ENCODE measurements around the gene TPI1.
A peak's percentile ranks its signal among the peaks of the same experiment; 100 is the strongest.

The TPI1 gene

DNA sequence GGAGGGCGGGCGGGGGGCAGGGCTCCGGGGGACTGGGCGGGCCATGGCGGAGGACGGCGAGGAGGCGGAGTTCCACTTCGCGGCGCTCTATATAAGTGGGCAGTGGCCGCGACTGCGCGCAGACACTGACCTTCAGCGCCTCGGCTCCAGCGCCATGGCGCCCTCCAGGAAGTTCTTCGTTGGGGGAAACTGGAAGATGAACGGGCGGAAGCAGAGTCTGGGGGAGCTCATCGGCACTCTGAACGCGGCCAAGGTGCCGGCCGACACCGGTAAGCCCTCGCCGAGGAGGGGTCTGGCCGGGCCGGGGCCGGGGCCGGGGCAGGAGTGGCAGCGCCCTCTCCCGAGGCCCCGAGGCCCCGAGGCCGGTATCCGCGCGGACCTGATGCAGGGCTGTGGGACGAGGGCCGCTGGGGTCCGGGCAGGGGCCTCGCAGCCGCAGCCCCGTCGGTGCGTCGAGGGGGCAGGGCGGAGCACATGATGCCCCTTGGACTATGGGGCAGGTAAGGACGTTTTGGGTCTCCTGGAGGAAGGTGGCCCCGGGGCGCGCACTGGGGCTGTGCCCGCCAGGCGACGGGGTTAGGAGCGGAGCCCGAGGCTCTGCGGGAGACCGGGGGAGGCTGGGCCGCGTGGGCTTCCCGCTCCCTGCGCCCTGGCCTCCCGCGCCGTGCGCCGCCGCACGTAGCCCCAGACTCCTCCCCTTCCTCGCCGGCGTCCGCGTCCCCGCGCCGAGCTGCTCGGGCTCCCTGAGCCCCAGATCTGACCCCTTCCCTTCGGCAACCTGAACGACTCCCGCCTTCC is at the start of gene TPI1:
Gene TPI1 (plus strand): TSS at position 119 of the 798 bp plus-strand sequence. CDS start 36 bp downstream, at position 155.
- peak; percentile 72 for DNase-seq (ENCODE audit: low read depth)

DNA sequence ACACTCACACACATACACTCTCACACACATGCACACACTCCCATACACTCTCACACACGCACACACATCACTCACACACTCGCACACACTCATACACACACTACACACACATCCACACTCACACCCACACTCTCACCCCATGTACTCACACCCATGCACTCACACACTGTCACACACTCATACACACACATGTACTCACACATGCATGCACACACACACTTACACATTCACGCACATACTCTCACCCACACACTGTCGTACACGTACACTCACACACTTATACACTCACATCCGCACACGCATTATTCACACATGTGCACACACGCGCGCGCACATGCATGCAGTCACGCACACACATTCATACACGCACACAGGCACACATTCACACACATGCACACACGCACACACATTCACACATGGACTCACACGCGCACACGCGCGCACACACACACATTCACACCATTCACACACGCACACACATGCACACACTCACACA is 49.6 kb upstream of the TPI1 start:
- no peak for DNase-seq (ENCODE audit: low read depth)

DNA sequence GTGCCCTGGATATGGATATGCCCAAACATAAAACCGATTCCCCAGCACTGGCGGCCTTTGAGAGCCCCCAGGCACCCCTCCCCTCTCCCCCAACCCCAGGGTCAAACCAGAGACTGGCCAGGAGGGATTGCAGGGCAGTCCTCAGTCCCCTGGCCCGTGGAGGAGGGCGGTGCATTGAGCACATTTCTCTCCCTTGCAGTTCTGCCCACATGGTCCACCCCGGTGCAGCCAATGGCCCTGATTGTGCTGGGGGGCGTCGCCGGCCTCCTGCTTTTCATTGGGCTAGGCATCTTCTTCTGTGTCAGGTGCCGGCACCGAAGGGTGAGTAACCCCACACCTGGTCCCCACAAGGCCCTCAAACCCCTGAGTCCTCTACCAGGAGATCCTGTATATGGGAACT is 49.1 kb upstream of the TPI1 start:
- no peak for DNase-seq (ENCODE audit: low read depth)

DNA sequence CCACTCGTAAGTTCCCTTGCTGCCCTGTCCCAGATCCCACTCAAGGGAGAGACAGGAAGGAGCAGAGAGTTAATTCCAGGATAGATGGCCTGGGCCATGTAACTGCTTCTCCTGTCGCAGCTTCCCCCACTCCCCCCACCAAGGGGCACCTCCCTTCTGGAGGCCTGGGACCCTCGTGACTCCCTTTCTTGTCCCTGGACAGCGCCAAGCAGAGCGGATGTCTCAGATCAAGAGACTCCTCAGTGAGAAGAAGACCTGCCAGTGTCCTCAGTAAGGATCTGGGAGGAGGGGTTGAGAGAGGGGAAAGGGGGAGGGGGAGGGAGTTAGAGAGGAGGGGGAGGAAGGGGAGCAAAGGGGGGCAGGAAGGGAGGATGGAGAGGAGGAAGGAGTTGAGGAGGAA is 48.7 kb upstream of the TPI1 start:
- no peak for DNase-seq (ENCODE audit: low read depth)

DNA sequence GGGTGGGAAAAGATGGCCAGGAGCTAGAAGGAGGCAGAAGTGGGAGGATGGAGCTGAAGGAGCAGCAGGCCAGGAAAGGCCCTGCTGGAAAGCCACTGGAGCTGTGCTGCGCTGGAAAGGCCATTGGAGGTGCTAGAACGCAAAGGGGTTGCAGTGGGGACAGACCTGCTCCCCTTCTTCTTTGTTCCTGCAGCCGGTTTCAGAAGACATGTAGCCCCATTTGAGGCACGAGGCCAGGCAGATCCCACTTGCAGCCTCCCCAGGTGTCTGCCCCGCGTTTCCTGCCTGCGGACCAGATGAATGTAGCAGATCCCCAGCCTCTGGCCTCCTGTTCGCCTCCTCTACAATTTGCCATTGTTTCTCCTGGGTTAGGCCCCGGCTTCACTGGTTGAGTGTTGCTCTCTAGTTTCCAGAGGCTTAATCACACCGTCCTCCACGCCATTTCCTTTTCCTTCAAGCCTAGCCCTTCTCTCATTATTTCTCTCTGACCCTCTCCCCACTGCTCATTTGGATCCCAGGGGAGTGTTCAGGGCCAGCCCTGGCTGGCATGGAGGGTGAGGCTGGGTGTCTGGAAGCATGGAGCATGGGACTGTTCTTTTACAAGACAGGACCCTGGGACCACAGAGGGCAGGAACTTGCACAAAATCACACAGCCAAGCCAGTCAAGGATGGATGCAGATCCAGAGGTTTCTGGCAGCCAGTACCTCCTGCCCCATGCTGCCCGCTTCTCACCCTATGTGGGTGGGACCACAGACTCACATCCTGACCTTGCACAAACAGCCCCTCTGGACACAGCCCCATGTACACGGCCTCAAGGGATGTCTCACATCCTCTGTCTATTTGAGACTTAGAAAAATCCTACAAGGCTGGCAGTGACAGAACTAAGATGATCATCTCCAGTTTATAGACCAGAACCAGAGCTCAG is 48.0 kb upstream of the TPI1 start:
- no peak for DNase-seq (ENCODE audit: low read depth)

DNA sequence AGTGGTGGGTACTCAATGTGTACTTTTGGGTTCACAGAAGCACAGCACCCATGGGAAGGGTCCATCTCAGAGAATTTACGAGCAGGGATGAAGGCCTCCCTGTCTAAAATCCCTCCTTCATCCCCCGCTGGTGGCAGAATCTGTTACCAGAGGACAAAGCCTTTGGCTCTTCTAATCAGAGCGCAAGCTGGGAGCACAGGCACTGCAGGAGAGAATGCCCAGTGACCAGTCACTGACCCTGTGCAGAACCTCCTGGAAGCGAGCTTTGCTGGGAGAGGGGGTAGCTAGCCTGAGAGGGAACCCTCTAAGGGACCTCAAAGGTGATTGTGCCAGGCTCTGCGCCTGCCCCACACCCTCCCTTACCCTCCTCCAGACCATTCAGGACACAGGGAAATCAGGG is 47.2 kb upstream of the TPI1 start:
- DNase-seq (ENCODE audit: low read depth) = no peak

DNA sequence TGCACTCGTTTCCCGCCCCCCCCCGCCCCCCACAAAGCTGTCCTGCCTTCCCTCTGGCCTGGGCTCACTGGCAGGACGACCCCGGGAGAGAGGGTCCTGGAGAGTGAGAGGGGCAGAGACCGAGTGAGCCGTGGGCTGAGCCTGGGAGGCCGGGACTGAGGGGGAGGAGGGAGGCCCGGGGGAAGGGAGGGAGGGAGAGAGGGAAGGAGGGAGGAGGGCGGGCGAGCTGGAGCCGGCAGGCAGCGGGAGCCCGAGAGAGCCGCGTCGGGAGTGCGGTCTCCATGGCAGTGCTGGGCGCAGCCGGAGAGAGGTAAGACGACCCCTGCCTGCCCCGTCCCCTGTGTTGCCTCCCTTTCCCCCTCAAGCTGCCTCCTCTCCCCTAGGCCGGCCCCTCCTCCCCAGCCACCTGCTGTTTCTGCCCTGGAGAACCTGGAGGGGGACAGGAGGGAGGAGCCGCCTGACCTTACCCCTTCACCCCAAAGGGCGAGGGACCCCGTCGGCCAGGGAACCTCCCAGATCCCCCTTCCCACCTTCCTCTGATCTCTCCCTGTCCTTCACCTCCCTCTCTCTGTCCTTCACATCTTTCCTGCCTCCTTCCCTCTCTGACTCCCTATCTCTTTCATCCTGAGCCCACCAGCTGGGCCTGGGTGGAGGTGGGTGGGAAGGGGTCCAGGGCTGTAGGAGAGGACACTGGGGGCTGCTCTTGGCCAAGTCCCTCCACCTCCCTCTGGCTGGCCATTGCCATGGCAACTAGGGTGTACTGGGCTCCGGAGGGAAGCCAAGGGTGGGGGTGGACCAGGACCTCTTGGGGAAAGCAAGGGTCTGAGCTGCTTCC is 45.5 kb upstream of the TPI1 start, which contains the start of gene GPR162:
Gene GPR162 (plus strand): TSS at position 231 of the 835 bp plus-strand sequence. CDS start 2,078 bp downstream, outside the sequence.
- DNase-seq (ENCODE audit: low read depth) = no peak

DNA sequence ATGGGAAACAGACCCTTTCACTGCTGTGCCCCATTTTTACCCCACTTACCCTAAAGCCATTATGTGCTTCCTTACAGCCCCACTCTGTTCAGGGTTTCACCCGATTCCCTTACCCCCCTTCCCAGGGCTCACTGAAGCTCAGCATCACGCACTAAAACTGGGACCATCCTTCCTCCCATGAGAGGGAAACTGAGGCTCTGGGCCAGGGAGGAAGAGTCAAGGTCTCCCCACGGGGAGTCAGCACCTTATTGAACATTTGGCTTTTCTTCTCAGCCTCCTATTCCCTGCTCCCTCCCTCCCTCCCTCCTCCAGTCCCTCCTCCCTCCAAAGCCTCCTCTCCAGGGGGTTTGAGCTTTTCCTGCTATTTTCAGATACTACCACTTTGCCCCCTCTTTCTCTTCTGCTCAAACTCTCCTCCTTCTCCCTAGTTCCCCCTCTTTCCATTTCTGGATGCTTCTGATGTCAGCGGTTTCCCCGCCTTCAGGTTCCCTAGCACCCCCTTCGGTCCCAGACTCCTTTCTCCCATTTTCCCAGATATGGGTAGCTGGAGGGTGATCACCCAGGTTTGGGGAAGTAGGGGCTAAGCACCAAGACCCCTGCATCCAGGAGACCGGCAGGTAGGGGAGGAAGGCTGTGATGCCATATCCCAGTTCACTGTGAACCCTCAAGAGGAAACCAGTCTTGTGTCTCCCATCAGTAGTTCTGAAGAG is 44.8 kb upstream of the TPI1 start:
- DNase-seq (ENCODE audit: low read depth) = no peak

DNA sequence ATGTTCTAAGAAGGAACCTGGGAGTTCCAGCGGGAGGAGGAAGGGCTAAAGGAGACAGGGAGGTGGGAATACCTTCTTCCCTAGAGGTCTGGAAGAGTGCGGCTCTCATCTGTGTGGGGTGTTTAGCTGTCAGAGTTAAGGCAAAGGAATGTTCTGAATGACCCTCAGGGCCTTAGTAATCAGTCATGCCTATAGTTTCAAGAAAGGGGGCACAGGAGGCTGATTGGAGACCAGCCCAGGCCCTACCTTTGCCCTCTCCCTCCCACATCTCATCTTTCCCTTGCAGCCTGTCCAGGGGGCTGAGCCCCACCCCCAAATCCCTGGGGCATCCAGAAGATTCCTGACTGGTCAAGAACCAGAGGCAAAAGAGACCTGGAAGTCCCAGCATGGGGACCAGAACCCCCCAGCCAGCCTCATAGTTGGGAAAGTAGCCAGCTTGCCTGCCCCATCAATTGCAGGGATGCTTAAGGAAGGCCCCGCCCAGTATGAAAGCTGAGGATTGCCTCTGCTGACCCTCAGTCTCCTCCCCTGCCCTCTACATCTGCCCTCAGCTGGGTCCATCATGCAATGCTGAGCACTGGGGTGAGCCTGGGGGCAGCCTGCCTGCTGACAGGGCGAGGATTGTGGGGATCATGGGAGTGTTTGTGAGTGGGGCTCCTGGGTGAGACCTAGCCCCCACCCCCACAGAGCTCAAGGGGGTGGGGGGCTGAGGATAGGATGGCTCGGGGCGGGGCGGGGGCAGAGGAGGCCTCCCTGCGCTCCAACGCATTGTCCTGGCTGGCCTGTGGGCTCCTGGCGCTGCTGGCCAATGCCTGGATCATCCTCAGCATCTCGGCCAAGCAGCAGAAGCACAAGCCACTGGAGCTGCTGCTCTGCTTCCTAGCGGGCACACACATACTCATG is 43.9 kb upstream of the TPI1 start:
- DNase-seq (ENCODE audit: low read depth) = no peak

DNA sequence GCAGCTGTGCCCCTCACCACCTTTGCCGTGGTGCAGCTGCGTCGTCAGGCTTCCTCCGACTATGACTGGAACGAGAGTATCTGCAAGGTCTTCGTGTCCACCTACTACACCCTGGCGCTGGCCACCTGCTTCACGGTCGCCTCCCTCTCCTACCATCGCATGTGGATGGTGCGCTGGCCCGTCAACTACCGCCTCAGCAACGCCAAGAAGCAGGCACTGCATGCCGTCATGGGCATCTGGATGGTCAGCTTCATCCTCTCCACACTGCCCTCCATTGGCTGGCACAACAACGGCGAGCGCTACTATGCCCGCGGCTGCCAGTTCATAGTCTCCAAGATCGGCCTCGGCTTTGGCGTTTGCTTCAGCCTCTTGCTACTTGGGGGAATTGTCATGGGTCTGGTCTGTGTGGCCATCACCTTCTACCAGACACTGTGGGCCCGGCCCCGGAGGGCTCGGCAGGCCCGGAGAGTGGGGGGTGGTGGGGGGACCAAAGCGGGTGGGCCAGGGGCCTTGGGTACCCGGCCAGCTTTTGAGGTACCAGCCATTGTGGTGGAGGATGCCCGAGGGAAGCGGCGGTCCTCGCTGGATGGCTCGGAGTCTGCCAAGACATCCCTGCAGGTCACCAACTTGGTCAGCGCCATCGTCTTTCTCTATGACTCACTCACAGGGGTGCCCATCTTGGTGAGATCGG is 43.1 kb upstream of the TPI1 start:
- no peak for DNase-seq (ENCODE audit: low read depth)

DNA sequence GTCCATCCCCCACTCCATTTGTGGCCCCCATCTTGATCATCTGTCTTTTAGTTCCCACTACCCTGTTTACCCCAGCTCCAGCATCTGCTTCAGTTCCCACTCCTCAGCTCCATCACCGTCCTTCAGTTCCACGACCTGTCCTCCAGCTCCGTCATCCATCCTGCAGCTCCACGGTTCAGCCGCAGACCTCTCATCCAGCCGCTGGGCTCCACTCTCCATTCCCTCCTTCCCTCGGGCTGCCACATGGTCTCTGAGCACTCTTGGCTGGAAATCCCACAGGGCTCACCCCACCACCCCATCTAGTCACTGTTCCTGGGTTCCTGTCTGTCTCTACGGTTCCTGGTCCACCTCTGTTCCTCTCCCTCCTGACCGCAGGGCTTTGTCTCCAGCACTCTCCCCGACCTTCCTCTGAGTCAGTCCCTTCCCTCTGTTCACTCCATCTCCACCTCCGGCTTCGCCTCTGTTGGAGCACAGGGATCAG is 42.4 kb upstream of the TPI1 start:
- no peak for DNase-seq (ENCODE audit: low read depth)

DNA sequence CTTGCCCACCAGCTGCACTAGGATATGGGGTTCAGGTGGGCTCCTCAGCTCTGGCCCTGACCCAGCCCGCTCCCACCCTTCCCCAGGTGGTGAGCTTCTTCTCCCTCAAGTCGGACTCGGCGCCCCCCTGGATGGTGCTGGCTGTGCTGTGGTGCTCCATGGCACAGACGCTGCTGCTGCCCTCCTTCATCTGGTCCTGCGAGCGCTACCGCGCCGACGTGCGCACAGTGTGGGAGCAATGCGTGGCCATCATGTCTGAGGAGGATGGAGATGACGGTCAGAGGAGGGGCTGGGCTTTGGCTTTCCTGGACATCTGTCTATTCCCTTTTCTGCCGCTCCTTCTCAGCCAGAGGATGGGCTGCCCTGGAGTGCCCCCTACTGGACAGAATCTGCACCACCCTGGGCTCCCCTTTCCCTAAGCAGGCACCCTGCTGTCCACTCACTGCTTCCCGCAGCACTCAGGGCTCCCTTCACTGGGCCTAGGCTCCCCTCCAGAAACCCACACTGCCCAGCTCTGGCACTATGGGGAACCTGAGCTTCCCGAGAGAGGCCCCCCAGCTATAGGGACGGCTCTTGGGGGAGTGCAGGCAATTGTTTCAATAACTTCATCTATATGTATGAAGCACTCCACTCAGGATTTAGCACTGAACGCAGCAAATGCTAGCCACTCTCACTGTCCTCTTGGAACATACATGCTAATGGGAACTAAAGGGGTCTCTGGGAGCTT is 41.8 kb upstream of the TPI1 start:
- DNase-seq (ENCODE audit: low read depth) = peak; percentile 73

DNA sequence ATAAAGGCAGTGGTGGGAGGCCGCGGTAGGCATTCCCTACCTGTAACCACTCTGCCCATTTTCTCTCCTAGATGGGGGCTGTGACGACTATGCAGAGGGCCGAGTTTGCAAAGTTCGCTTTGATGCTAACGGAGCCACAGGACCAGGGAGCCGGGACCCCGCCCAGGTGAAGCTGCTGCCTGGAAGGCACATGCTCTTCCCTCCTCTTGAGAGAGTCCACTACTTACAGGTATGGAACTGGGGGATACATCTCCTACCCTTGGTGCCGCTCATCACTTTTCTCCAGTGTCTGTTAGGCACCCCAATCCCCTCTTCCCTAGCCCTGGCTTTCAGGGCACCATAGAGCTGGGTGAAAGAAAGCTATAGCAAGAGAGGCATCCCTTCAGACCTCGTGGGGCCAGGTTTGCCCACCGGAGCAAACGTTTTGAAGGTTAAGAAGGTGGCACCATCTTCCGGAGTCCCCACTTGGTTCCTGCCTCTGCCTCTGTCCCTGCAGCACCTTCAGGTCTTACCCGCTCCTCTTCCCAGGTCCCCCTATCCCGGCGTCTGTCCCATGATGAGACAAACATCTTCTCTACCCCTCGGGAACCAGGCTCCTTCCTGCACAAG is 41.1 kb upstream of the TPI1 start:
- no peak for DNase-seq (ENCODE audit: low read depth)

DNA sequence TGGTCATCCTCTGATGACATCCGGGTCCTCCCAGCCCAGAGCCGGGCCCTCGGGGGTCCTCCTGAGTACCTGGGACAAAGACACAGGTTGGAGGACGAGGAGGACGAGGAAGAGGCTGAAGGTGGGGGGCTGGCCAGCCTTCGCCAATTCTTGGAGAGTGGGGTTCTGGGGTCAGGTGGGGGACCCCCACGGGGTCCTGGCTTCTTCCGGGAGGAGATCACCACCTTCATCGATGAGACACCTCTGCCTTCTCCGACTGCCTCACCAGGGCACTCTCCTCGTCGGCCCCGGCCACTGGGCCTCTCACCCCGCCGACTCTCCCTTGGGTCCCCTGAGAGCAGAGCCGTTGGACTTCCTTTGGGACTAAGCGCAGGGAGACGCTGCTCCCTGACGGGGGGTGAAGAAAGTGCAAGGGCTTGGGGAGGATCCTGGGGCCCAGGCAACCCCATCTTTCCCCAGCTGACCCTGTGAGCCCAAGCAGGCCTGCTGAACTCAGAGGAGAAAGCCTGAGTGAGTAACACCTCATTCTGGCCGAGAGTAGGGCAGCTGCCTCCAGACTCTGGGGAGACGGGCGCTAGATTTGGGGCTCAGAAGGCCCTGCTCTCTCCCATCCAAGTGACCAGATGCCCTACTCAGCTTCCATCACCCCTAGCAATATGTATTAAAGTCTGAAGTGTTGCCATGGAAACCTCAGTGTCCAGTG is 40.4 kb upstream of the TPI1 start:
- no peak for DNase-seq (ENCODE audit: low read depth)

DNA sequence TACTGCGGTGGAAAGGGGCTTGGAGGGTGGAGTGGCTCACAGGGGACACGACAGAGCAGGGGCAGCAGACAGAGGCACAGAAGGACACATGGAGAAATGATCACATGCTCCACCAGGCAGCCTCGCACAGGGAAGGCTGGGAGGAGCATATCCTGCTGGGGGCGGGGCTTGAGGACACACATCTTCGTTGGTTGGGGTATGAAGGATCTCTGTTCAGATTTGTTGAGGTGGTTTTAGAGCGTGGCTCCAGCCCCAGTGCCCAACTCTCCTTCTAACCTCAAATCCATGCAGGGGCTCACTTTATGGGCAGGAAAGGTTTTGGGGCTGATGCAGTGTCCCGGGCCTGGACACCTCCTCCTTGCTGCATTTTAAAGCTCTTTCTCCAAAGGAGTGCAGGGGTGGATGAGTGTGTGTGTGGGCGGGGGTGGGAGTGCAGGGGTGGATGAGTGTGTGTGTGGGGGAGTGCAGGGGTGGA is 39.9 kb upstream of the TPI1 start:
- no peak for DNase-seq (ENCODE audit: low read depth)

DNA sequence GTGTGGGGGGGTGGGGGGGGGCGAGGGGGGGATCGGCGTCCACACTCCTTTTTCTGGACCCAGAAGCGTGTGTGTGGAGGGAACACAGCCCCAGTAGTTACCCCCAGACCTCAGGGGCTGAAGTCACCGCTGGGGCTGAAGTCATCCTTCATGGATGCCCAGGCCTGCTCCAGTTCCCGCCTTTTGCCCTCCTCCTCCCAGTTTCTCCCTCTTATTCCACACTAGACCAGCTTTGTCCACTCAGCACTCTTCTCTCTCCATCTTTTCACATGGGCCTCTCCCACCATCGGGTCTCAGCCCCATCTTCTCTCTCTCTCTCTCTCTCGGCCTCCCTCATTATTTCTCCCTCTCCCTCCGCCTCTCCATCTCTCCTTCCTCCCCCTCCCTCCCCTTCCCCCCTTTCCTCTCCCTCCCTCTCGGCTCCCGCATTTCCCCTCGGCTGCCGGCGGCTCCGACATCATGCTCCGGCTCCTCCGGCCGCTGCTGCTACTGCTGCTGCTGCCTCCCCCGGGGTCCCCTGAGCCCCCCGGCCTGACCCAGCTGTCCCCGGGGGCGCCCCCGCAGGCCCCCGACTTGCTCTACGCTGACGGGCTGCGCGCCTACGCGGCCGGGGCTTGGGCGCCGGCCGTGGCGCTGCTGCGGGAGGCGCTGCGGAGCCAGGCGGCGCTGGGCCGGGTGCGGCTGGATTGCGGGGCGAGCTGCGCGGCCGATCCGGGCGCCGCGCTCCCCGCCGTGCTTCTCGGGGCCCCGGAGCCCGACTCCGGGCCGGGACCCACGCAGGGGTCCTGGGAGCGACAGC is 39.1 kb upstream of the TPI1 start, which contains the start of gene P3H3:
Gene P3H3 (plus strand): TSS at position 426 of the 799 bp plus-strand sequence. CDS start 34 bp downstream, at position 460.
- DNase-seq (ENCODE audit: low read depth) = no peak
